Activated B cell treated with CpG ODN at 0.5 μM for 24 hours (primary cell): ENCODE measurements around the gene ROS1. TPM values are rescaled to one million over a fixed set of nuclear protein-coding genes. Genes with fewer than 3 reads are reported as not detected.

Experiments
- ATAC-seq: fragments of 200-7000 bp; cut with Tn5 transposase; one replicate; pipeline ENCODE4 v1.10.0; 2021; ENCODE audit warnings: low read depth, mild to moderate bottlenecking, moderate library complexity
- CTCF ChIA-PET: fragments of 350-600 bp; sonication (Branson Sonifier 250); formaldehyde crosslinking; loops from one replicate; lab custom pipeline; 2021; ENCODE audit warnings: antibody characterized with exemption; lab: Charles Lee
- POLR2A ChIA-PET: fragments of 350-600 bp; sonication (Branson Sonifier 250); formaldehyde crosslinking; loops from one replicate; lab custom pipeline; 2021; ENCODE audit warnings: antibody characterized with exemption; lab: Charles Lee
- DNase-seq: peaks from one replicate; pipeline ENCODE4 v3.0.0; 2022
- H3K27ac Mint-ChIP-seq: one replicate; pipeline ENCODE4 v1.8.0; 2020; ENCODE audit warnings: mixed read lengths
- H3K27me3 Mint-ChIP-seq: one replicate; pipeline ENCODE4 v1.8.0; 2021; ENCODE audit warnings: mixed read lengths
- H3K36me3 Mint-ChIP-seq: one replicate; pipeline ENCODE4 v1.8.0; 2021; ENCODE audit warnings: low read depth, mixed read lengths
- H3K4me1 Mint-ChIP-seq: one replicate; pipeline ENCODE4 v1.8.0; 2021; ENCODE audit warnings: mixed read lengths
- H3K4me3 Mint-ChIP-seq: one replicate; pipeline ENCODE4 v1.8.0; 2020; ENCODE audit warnings: mild to moderate bottlenecking, mixed read lengths
- H3K9me3 Mint-ChIP-seq: one replicate; pipeline ENCODE4 v1.8.0; 2020; ENCODE audit warnings: mixed read lengths
- CTCF ChIP-seq: fragments of 200-600 bp; IDR thresholded peaks from one replicate; pipeline ENCODE4 v1.8.0; 2022; ENCODE audit warnings: antibody characterized with exemption, mild to moderate bottlenecking
- intact Hi-C: fragments of 100-400 bp; cut with micrococcal nuclease; formaldehyde crosslinking; loops from one replicate; pipeline ENCODE4 v1.15.1; 2024
- total RNA-seq: library from RNA; stranded (reverse); gene quantifications from 2 replicates; pipeline ENCODE4 v1.2.3, GENCODE V29; 2022

Gene ROS1
- total RNA-seq, 1 donor from 2014 or later = not detected

- ChIA-PET POLR2A (no interaction called here), CTCF (no interaction called here)
- no peaks in the 10 kb centered on the region for H3K36me3 Mint-ChIP-seq
- DNase-seq = no peak
- no peaks in the 10 kb centered on the region for H3K4me1 Mint-ChIP-seq
- H3K4me3 Mint-ChIP-seq = no peak overlapping the region
- peaks cover 5% of the 10 kb centered on the region for H3K27me3 Mint-ChIP-seq
- no peak for TF ChIP-seq CTCF
- no peaks in the 10 kb centered on the region for H3K9me3 Mint-ChIP-seq
- intact Hi-C loops = no loop called here
- ATAC-seq = no peak
- no peak overlapping the region for H3K27ac Mint-ChIP-seq
Observed at GRCh38 chr6:117387454-117387974, 38.2 kb downstream of the ROS1 start.

DNA sequence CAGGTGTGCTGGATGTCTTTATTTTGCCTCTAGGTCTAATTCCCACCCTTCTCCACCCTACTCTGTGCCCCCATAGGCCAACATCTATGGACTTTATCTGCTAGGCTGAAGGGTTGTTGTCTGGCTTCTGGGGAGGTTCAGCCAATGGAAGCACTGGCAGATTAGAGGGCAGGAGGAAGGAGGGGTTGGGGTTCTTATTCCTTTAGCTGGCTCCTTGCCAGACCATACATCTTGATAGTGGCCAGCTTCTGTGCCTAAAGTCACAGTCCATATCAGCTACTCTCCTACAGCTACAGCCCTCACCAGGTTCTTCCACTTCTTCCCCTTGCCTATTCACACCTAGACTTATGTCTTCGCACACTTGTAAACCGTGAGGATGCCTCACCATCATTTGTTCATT is 41.1 kb downstream of the ROS1 start:
- TF ChIP-seq CTCF = no peak
- CTCF ChIA-PET = no interaction called here
- POLR2A ChIA-PET = no interaction called here
- ATAC-seq (no peak), DNase-seq (no peak)
- Mint-ChIP-seq H3K36me3 (no peaks in the 10 kb centered on the region), H3K4me1 (no peaks in the 10 kb centered on the region), H3K27me3 (peaks cover 2% of the 10 kb centered on the region), H3K27ac (no peak overlapping the region), H3K9me3 (no peaks in the 10 kb centered on the region), H3K4me3 (no peak overlapping the region)
- intact Hi-C loops = no loop called here

GRCh38 chr6:117381749-117382148 is 44.0 kb downstream of the ROS1 start:
- DNase-seq (no peak), ATAC-seq (no peak)
- no peaks in the 10 kb centered on the region for H3K36me3 Mint-ChIP-seq
- peaks cover 2% of the 10 kb centered on the region for H3K27me3 Mint-ChIP-seq
- no peak for TF ChIP-seq CTCF
- no peak overlapping the region for H3K27ac Mint-ChIP-seq
- POLR2A ChIA-PET = no interaction called here
- H3K9me3 Mint-ChIP-seq = no peaks in the 10 kb centered on the region
- H3K4me1 Mint-ChIP-seq = no peaks in the 10 kb centered on the region
- no peak overlapping the region for H3K4me3 Mint-ChIP-seq
- CTCF ChIA-PET = no interaction called here
- intact Hi-C loops = no loop called here

DNA sequence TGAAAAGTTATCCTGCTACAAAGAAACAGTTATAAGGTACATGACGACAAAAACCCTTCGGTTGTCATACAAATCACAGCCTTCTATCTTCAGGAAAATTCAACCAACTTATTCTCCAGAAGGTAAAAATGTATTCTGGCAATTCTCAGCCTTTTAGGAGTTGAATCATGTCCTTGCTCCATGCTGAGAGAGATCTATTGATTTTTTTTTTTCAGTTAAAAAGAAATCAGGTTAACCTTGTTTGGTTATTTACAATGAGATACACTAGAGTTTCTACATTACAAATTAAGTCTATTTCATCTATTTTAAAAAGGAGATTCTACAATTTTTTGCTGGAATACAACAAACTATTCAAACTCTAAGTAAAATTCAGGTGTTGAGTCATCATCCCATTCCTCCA is 45.4 kb downstream of the ROS1 start:
- ChIA-PET POLR2A (no interaction called here), CTCF (no interaction called here)
- H3K27ac Mint-ChIP-seq = no peak overlapping the region
- ATAC-seq = no peak
- no peaks in the 10 kb centered on the region for H3K36me3 Mint-ChIP-seq
- DNase-seq = no peak
- intact Hi-C loops = no loop called here
- no peak for TF ChIP-seq CTCF
- H3K4me3 Mint-ChIP-seq = no peak overlapping the region
- peaks cover 2% of the 10 kb centered on the region for H3K27me3 Mint-ChIP-seq
- H3K9me3 Mint-ChIP-seq = no peaks in the 10 kb centered on the region
- H3K4me1 Mint-ChIP-seq = no peaks in the 10 kb centered on the region

DNA sequence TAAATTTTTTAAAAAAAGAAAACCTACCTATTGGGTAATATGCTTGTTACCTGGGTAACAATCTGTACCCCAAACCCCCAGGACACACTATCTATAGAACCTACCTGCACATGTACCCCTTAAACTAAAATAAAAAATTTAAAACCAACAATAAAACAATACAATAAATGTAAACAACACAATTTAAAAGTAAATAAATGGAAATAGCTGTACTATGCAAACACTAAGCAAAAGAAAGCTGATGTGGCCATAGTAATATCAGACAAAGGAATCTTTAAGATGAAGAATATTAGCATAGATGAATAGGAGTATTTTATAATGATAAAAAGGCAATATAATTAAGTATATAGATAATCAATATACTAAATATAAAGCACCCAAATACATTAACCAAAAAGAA is 50.3 kb downstream of the ROS1 start:
- ATAC-seq = no peak
- Mint-ChIP-seq H3K4me3 (no peak overlapping the region), H3K27me3 (no peaks in the 10 kb centered on the region), H3K9me3 (peaks cover 4% of the 10 kb centered on the region), H3K27ac (no peak overlapping the region), H3K4me1 (no peaks in the 10 kb centered on the region), H3K36me3 (no peaks in the 10 kb centered on the region)
- ChIA-PET CTCF (no interaction called here), POLR2A (no interaction called here)
- no peak for DNase-seq
- intact Hi-C loops = no loop called here
- no peak for TF ChIP-seq CTCF
